ENCODE data around the gene CLEC4F. TPM values are rescaled to one million over a fixed set of nuclear protein-coding genes. Genes with fewer than 3 reads are reported as not detected.

Gene CLEC4F, protein sequence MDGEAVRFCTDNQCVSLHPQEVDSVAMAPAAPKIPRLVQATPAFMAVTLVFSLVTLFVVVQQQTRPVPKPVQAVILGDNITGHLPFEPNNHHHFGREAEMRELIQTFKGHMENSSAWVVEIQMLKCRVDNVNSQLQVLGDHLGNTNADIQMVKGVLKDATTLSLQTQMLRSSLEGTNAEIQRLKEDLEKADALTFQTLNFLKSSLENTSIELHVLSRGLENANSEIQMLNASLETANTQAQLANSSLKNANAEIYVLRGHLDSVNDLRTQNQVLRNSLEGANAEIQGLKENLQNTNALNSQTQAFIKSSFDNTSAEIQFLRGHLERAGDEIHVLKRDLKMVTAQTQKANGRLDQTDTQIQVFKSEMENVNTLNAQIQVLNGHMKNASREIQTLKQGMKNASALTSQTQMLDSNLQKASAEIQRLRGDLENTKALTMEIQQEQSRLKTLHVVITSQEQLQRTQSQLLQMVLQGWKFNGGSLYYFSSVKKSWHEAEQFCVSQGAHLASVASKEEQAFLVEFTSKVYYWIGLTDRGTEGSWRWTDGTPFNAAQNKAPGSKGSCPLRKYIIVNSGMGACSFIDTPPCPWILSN
- not detected in 2 replicates for total RNA-seq

GRCh38 chr2:70820499-70820898 lies at the start of gene CLEC4F:
Gene CLEC4F (minus strand): TSS chr2:70820599. CDS start chr2:70820523, 76 bp downstream.

GRCh38 chr2:70835643-70836042 lies 15.2 kb upstream of the CLEC4F start, which contains the start of gene CD207:
Gene CD207 (minus strand): TSS chr2:70835816. CDS start chr2:70835776, 40 bp downstream.

DNA sequence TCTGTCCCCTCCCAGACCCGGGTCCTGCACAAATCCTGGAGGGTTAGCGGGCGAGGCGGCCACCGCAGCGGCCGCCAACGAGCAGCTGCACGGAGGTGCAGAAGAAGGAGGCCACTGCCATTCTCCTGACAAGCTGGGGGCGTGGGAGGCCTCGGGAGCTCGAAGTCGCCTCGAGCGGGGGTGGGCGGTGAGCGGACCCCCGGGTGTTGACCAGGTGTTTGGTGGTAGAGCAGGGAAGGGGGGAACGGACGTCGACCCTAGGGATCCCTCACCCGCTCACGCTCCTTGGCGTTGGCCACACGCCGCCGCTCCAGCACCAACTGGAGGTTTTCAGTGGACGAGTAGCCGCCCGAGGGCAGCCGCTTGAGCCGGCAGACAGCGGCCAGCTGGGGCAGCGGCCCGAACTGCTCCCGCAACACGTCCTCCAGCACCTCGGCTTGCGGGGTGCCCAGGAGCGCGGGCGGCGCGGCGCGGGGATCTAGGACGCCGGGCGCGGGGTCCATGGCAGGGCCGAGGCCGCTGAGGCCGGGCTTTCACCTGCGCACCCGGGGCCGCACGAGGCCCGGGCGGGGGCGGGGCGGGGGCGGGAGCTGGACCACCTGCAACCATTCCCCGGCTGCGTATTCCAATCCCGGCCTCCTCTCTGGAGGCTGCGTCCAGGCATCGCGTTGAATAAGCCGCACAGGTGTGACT lies 30.1 kb downstream of the CLEC4F start, which contains the start of gene FIGLA:
FIGLA (minus strand) TSS at position 508 of the 693 bp plus-strand sequence; CDS start at position 503, 5 bp downstream.

DNA sequence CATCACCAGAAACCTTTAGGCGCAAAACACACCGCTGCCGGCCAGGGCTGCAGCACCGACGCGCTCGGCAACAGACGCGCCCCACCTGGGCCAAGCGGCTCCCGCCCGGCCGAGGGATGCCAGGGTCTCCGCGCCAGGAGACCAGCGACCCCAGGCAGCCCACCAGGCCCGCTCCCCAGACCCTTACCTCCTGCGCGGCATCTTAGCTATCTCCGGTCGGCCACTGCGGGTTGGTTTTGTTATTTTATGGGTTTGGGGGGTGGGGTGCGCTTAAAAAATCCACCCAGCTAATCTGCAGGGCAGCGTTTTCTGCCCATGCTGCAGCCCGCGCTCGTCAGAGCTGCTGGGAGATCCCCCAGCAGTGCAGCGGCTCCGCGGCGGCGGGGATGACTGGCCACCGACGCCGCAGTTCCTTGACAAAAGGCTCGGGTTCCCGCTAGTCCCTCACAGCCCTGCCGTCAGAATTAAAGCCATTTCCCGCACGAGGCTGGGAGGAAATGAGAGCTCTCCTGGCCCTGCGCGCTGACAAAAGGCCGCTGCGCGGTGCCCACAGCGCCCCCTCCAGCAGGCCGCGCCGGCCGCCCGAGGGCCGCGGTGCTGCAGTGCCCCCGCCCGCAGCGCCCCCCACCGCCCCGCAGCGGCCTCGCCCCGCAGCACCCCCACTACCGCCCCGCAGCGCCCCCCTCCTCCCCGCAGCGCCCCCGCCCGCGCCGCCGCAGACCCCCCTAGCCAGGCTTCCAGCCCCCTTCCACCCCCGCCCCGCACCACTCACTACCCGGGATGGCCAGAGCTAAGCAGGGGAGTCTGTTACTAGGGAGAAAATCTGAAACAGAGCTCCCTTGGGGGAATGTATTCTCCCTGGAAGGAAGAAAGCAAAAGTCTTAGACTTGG lies 52.5 kb downstream of the CLEC4F start, which contains the start of gene ADD2:
ADD2 (minus strand) TSS at position 502 of the 891 bp plus-strand sequence. CDS start 61,792 bp downstream, outside the sequence.

Other genes starting within 250 kb of the CLEC4F start
- not detected in 2 replicates for gene ADD2, start 52.4 kb downstream of the CLEC4F start, total RNA-seq
- gene FIGLA, start 30.0 kb downstream of the CLEC4F start, total RNA-seq: not detected in 2 replicates
- not detected in 2 replicates for gene CD207, start 15.2 kb upstream of the CLEC4F start, total RNA-seq
- 0.72 and 2.4 TPM in 2 replicates for gene VAX2, start 80.0 kb upstream of the CLEC4F start, total RNA-seq
- 1.1 and 2.2 TPM in 2 replicates for gene ATP6V1B1, start 115.3 kb upstream of the CLEC4F start, total RNA-seq
- gene ANKRD53, start 158.0 kb upstream of the CLEC4F start, total RNA-seq: under 0.01 TPM in 2 replicates
- 34.3 and 46.4 TPM in 2 replicates for gene TEX261, start 174.3 kb upstream of the CLEC4F start, total RNA-seq
- 88.6 and 92.8 TPM in 2 replicates for gene NAGK, start 248.0 kb upstream of the CLEC4F start, total RNA-seq

Data from cardiac atrium fibroblast (primary cell).